ACHN (cell line): ENCODE results near the gene C16orf95.
A peak's percentile ranks its signal among the peaks of the same experiment; 100 is the strongest.

Source experiments
- DNase-seq: peaks from one replicate; pipeline ENCODE4 v3.0.0-alpha.2; 2015
- in situ Hi-C: cut with HindIII; loops from 2 replicates; pipeline ENCODE4 v1.10.0; 2017; ENCODE audit warnings: low sequenced_read_pairs, low pct_ligation_motif_present, low pct_unique_long_range_greater_than_20kb

The C16orf95 gene

DNA sequence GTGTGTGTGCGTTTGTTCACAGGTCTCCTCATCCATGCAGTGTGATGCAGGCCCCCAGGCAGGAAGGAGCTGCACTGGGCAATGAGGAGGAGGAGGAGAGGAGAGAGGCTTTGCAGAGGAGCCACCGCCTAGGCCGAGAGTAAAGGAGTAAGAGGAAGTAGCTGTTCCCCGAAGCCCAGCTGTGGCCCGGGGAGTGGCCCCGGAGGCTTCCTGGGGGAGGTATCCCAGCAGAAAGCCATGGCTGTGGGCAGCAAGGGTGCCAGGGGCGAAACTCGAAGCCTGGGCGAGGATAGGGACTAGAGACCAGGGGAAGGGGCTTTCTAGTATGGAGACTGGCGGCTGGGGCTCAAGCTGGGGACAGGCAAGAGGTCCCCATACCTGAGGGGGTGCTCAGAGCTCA lies 12.2 kb downstream of the C16orf95 start:
- in situ Hi-C loops, result no loop called here
- no peak for DNase-seq

- in situ Hi-C loops, result no loop called here
Measured at GRCh38 chr16:87303962-87304521, 13.2 kb downstream of the C16orf95 start.

GRCh38 chr16:87303431-87303930 lies 13.7 kb downstream of the C16orf95 start:
- DNase-seq, result peak; percentile 33
- in situ Hi-C loops, result no loop called here

More at GRCh38 chr16:87303962-87304521, 13.2 kb downstream of the C16orf95 start:
- DNase-seq, result no peak

DNA sequence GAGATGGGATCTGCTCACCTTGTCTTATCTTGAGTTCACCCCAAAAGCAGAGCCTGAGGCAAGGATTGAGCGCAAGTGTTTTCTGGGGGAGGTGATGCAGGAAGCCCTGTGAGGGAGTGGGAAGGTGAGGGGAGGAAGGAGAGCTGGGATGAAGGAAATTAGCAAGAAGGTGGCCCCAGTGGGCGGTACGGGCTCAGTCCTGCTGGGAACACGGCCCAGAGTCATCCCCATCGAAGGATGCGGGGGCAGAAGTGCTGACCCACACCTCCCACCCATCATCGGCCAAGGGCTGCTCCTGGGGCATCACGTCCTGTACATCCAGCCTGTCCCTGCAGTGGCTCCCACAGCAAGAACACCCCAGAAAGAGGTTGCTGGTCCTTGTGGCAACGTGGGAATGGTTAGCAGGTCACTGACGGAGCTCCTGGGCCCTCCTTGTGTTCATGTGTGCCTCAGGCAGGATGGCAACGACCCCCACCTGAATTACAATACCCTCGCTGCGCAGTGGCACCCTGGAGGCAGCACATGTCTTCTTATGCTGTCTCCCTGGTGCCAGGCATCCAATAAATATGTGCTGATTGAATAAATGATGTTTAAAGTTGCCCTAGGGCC lies 18.2 kb downstream of the C16orf95 start:
- in situ Hi-C loops, result no loop called here
- DNase-seq, result no peak

DNA sequence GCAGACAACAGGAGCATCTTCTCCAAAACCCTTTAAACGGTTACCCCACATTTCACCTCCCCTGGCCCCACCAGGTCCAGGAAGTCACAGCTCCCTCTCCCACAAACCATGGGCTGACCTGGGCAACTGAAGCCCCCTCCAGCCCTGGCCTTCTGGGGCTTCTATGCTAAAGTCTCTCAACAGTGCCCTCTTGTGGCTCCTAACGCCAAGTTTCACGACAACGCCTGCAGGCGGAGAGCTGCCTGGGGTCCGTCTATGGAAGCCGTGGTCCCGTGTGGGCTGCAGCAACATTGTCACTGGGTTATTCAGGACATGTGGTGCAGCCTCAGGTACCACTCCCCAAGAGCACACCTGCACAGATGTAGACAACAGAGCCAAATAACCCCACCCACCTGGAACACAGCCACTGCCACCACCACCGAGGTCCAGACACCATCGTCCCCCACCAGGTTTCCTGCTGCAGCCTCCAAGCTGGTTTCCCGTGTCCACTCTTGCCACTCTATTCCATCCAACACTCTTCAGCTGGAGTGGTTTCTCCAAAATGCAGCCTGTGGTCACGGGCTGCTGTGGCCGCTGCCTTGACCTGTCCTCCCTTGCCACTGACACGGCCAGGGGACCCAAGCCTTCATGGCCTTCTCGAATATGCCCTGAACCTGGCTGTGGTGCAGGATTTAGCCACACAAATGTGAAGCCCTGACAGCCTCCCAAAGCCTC lies 19.1 kb downstream of the C16orf95 start:
- DNase-seq, result peak; percentile 37
- in situ Hi-C loops, result no loop called here

GRCh38 chr16:87297407-87297806 lies 19.8 kb downstream of the C16orf95 start:
- no peak for DNase-seq
- in situ Hi-C loops, result no loop called here

DNA sequence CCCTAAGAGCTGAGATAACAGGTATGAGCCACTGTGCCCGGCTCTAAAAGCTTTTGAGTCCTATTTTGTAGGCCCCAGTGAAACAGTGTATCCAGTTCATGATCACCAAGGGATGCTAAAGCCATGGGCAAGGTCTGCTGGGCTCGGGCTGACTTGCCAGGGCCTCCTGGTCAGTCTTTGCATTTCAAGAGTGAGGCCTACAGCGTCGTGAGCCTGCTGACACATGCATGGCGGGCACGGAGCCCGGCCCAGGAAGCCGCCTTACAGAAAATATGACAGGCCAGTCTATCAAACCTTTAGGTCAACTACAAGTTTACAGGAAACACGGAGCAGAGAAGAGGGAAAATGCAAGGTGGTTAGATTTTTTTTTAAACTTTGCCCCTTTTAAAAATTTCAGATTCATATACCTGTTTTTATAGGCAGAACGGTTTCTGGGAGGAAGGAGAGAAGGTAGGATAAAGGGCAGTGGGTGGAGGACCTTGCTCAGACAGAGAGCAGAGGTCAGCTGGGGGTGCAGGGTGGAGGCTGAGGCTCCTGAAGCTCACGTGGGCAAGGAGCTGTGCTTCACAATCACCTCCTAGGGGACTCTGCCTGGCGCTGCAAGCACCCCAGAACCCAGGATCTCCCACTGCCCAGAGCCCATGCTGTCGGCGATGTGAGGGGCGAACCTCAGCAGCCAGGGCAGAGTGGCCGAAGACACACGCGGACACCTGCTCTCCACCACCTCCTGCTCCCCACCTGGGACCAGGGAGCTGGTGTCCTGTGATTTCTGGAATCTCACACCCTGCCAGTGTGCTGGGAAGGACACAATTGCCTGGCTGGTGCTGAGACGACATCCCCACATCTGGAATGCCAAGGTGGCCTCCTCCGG lies 21.3 kb downstream of the C16orf95 start:
- no peak for DNase-seq
- in situ Hi-C loops, result no loop called here

DNA sequence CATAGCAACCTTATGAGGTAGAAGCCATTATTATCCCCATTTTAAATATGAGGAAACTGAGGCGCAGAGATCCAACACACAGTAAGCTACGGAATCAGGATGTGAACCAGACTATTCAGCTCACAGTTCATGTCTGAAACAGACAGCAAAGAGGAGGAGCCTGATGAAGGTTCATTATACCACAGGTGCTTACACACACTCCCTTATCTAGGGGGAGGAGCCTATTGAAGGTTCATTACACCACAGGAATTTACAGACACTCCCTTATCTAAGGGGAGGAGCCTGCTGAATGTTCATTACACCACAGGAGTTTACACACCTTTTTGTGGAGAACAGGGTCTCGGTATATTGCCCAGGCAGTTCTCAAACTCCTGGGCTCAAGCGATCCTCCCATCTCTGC lies 21.9 kb downstream of the C16orf95 start:
- in situ Hi-C loops, result no loop called here
- DNase-seq, result peak; percentile 46

DNA sequence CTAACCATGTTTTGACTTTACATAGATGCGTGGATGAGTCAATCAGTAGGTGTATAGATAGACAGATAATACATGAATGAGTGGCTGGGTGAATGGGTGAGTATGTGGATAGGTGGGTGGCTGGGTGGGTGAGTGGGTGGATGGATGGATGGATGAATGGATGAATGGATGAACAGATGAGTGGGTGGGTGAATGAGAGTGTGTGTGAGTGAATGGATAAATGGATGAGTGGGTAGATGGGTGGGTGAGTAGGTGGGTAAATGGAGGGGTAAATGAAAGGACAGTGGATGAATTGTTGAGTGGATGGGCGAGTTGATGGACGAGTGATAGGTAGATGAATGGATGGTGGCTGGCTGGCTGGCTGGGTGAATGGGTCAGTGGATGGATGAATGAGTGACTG lies 23.2 kb downstream of the C16orf95 start:
- DNase-seq, result no peak
- in situ Hi-C loops, result no loop called here

- in situ Hi-C loops, result no loop called here
- no peak for DNase-seq
Measured at GRCh38 chr16:87291944-87292343, 25.2 kb downstream of the C16orf95 start.

DNA sequence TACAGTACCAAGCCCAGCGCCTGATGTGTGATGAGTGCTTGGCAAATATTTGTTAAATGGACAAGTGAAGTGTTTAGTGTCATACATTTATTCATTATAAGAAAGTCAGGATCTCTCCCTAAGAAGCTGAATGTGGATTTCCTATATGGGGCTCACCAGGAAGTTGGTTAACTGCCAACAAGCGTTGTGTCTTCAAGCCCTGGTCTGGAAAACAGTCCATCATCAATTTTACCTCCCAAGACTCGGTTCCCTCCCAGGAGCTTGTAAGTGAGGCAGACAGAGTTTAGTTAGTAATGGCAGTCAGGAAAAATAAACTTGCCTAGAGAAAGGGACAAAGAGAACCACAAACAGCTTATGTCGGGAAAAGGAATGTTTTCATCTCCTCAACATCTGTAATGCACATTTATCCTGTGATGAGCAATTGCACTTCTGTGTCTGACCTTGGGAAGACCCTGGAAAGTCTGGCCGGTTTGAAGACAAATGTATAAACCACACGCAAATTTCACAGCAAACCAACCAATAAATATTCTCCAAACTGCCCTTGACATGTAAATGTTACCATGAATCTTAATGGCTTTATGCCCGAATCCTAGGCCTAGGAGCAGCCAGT lies 28.3 kb downstream of the C16orf95 start:
- no peak for DNase-seq
- in situ Hi-C loops, result no loop called here

- in situ Hi-C loops, result no loop called here
- no peak for DNase-seq
Measured at GRCh38 chr16:87286839-87287626, 30.2 kb downstream of the C16orf95 start.

DNA sequence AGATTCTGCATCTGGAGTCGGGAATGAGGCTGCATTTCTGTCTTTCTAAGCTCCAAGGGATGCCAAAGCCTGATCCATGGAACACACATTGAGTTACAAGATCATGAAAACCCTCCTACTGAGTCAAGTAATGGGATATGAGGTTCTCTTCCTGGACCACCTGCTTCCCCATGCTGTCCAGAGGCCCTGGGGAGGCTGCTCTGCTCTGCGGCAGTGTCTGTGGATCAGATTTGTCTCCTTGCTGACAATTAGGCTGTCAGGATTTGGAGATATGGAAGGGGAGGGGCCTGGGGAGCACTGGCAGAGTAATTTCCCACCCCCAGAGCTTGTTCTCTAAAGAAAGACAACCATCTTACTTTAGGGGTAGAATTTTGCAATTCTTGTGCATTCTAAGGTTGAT lies 33.0 kb downstream of the C16orf95 start:
- DNase-seq, result no peak
- in situ Hi-C loops, result no loop called here

GRCh38 chr16:87279094-87279658 lies 38.0 kb downstream of the C16orf95 start:
- DNase-seq, result no peak
- in situ Hi-C loops, result no loop called here

GRCh38 chr16:87278191-87279093 lies 38.8 kb downstream of the C16orf95 start:
- DNase-seq, result peak; percentile 79
- in situ Hi-C loops, result no loop called here

GRCh38 chr16:87276924-87277323 lies 40.3 kb downstream of the C16orf95 start:
- in situ Hi-C loops, result no loop called here
- no peak for DNase-seq
